K562 (cell line): ENCODE measurements around the gene SFMBT2. TPM values are rescaled to one million over a fixed set of nuclear protein-coding genes. Genes with fewer than 3 reads are reported as not detected.
A peak's percentile ranks its signal among the peaks of the same experiment; 100 is the strongest.

Experiments
- ARID2 ChIP-seq: fragments of 450-650 bp; IDR thresholded peaks from 2 replicates; pipeline ENCODE4 v1.6.1; 2017; ENCODE audit warnings: antibody characterized with exemption, mild to moderate bottlenecking
- ATF1 ChIP-seq, 2 experiments: fragments of 450-650 bp in 1 of 2; IDR thresholded peaks; 2 replicates each; pipeline ENCODE4 v1.6.1; 2016; ENCODE audit warnings: missing compliant biosample characterization in 1 of 2, missing genetic modification characterization in 1 of 2
- CUX1 ChIP-seq: fragments of 200-800 bp; sonication (Bioruptor generic); IDR thresholded peaks from 2 replicates; pipeline ENCODE4 v1.6.1; 2016; ENCODE audit warnings: missing genetic modification characterization, missing compliant biosample characterization
- DEAF1 ChIP-seq: fragments of 450-650 bp; formaldehyde crosslinking; IDR thresholded peaks from 2 replicates; pipeline ENCODE4 v1.4.0; 2020; ENCODE audit warnings: mild to moderate bottlenecking, moderate library complexity
- HBP1 ChIP-seq: fragments of 450-650 bp; formaldehyde crosslinking; IDR thresholded peaks from 2 replicates; pipeline ENCODE4 v1.4.0; 2022; ENCODE audit warnings: missing genetic modification characterization
- PBX2 ChIP-seq, 2 experiments: IDR thresholded peaks in 1 of 2; conservative IDR thresholded peaks in 1 of 2; 2 replicates each; pipeline ENCODE4 v1.6.1; 2016; ENCODE audit warnings: low read depth in 2 of 2, mild to moderate bottlenecking in 1 of 2, missing compliant biosample characterization in 1 of 2, missing genetic modification characterization in 1 of 2, moderate library complexity in 1 of 2
- PHB ChIP-seq: fragments of 250-450 bp; sonication (Bioruptor Pico); IDR thresholded peaks from 2 replicates; pipeline ENCODE4 v1.5.0; 2021
- PKNOX1 ChIP-seq: fragments of 450-650 bp; IDR thresholded peaks from 2 replicates; pipeline ENCODE4 v1.6.1; 2016
- RCOR1 ChIP-seq, 2 experiments: IDR thresholded peaks; 2 replicates each; pipeline ENCODE4 v1.6.1; 2012; ENCODE audit warnings: low read depth in 2 of 2, low read length in 2 of 2, borderline replicate concordance in 1 of 2, improper control_type of control experiment in 1 of 2
- ZNF217 ChIP-seq: sonication (generic); formaldehyde crosslinking; IDR thresholded peaks from 2 replicates; pipeline ENCODE4 v1.8.0; 2022; ENCODE audit warnings: mild to moderate bottlenecking, missing genetic modification reagents
- ZNF280A ChIP-seq: fragments of 450-650 bp; IDR thresholded peaks from 2 replicates; pipeline ENCODE4 v1.6.1; 2018; ENCODE audit warnings: mild to moderate bottlenecking, low read depth; ENCODE audit not compliant: partially characterized antibody
- ZNF830 ChIP-seq: fragments of 250-450 bp; sonication (Bioruptor Pico); IDR thresholded peaks from 2 replicates; pipeline ENCODE4 v1.5.0; 2021; ENCODE audit warnings: mild to moderate bottlenecking
- polyA plus RNA-seq, 8 experiments: library from polyadenylated mRNA; depleted of rRNA in 4 of 8; stranded (reverse) in 5 of 8; unstranded in 3 of 8; fragments of >200 nt; fragmentation: Nextera tagmentation in 2 of 8; fragmentation: Illumina TruSeq in 1 of 8; extraction: Ambion mirVana in 2 of 8; extraction: Trizol in 1 of 8; gene quantifications; 2 replicates each; pipeline versions ENCODE4 v1.2.1 to v1.2.3, GENCODE V29; 2011 to 2014; ENCODE audit warnings: inconsistent platforms in 1 of 8, missing spikeins in 1 of 8
- total RNA-seq, 7 experiments: library from RNA; depleted of rRNA in 6 of 7; stranded (reverse); fragments of >200 nt in 6 of 7; fragmentation: Illumina TruSeq in 2 of 7; extraction: Trizol in 2 of 7; gene quantifications; 2 replicates each; pipeline versions ENCODE4 v1.2.1 to v1.2.3, GENCODE V29; 2011 to 2021; ENCODE audit warnings: low replicate concordance in 1 of 7

SFMBT2 gene
- total and polyA plus RNA-seq, 9 of the 15 experiments (the other 6 are each of a cell fraction or from before 2014, with no cell fraction given), result 1.2 to 13.6 (median 7.6) TPM

- no peak for TF ChIP-seq PHB
- TF ChIP-seq CUX1 (CRISPR knock-in tag), result no peak
- TF ChIP-seq ATF1 (CRISPR knock-in tag; IDR thresholded peaks at IDR 0.05), result no peak
- TF ChIP-seq ATF1 (tag; IDR thresholded peaks at IDR 0.05), result 0 out of 2 replicates have a peak, but pooled peaks have one; percentile 15
- TF ChIP-seq DEAF1 (CRISPR knock-in tag), result 0 out of 2 replicates have a peak, but pooled peaks have one; percentile 8
- TF ChIP-seq PKNOX1, result peak; percentile 50; the same call in 1 of the 2 replicates
- TF ChIP-seq ARID2, result no peak
- TF ChIP-seq ZNF217 (CRISPR knock-in tag), result no peak
- no peak for TF ChIP-seq HBP1 (CRISPR knock-in tag)
- TF ChIP-seq ZNF280A, result no peak
- TF ChIP-seq ZNF830 (CRISPR knock-in tag), result no peak
- TF ChIP-seq PBX2 (CRISPR knock-in tag; IDR thresholded peaks at IDR 0.05; ENCODE audit: low read depth), result no peak
- peak; percentile 82 for TF ChIP-seq PBX2 (tag; conservative IDR thresholded peaks at IDR 0.05; ENCODE audit: low read depth)
- TF ChIP-seq RCOR1 (IDR thresholded peaks at IDR 0.05; ENCODE audit: borderline replicate concordance in 1 of 2, low read depth in 2 of 2, low read length in 2 of 2), result peak in 1 of 2 experiments; percentile 48; a peak in 1 of 4 replicates
These were observed 150.4 kb downstream of the SFMBT2 start (continued) for GRCh38 chr10:7260412-7260900.
